ENCODE results near the gene NCKAP5.

The NCKAP5 gene

GRCh38 chr2:133198678-133199077, 369.6 kb downstream of the NCKAP5 start:
- H3K27me3 ChIP-seq, result no peaks in the 10 kb centered on the region
- DNase-seq, result no peak

DNA sequence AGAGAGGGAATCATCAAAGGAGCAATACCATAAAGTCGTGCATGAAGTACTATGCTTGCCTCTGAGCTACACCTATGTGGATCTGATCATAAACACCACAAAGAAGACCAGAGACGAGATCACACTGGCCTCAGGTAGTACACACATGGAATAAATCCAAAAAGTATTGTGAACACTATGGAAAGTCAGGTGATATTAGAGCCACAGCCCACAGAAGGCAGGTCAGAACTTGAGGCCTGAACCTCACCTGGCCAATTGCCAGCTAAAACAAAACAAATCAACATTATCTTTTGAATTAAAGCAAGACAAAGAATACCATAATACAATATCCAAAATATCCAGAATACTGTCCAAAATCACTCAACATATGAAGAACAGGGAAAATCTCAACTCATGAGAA, 371.1 kb downstream of the NCKAP5 start:
- Histone ChIP-seq H3K4me1 (no peaks in the 10 kb centered on the region), H3K9me3 (no peaks in the 10 kb centered on the region), H3K27me3 (no peaks in the 10 kb centered on the region), H3K36me3 (no peaks in the 10 kb centered on the region), H3K4me3 (ENCODE audit: low read depth, low read length) (no peak overlapping the region)
- DNase-seq, result no peak
- no peak for TF ChIP-seq CTCF (IDR thresholded peaks at IDR 0.05; ENCODE audit: low read depth, low read length)

More at GRCh38 chr2:133198678-133199077, 369.6 kb downstream of the NCKAP5 start:
- Histone ChIP-seq H3K36me3 (no peaks in the 10 kb centered on the region), H3K4me1 (no peaks in the 10 kb centered on the region), H3K4me3 (ENCODE audit: low read depth, low read length) (no peak overlapping the region), H3K9me3 (no peaks in the 10 kb centered on the region)
- TF ChIP-seq CTCF (IDR thresholded peaks at IDR 0.05; ENCODE audit: low read depth, low read length), result no peak

- Histone ChIP-seq H3K36me3 (no peaks in the 10 kb centered on the region), H3K4me3 (ENCODE audit: low read depth, low read length) (no peak overlapping the region), H3K27me3 (no peaks in the 10 kb centered on the region), H3K4me1 (no peaks in the 10 kb centered on the region), H3K9me3 (no peaks in the 10 kb centered on the region)
- TF ChIP-seq CTCF (IDR thresholded peaks at IDR 0.05; ENCODE audit: low read depth, low read length), result no peak
- DNase-seq, result no peak
Measured at GRCh38 chr2:133194777-133195335, 373.4 kb downstream of the NCKAP5 start.

- Histone ChIP-seq H3K9me3 (no peaks in the 10 kb centered on the region), H3K36me3 (no peaks in the 10 kb centered on the region), H3K4me3 (ENCODE audit: low read depth, low read length) (no peak overlapping the region), H3K4me1 (no peaks in the 10 kb centered on the region), H3K27me3 (no peaks in the 10 kb centered on the region)
- TF ChIP-seq CTCF (IDR thresholded peaks at IDR 0.05; ENCODE audit: low read depth, low read length), result no peak
- no peak for DNase-seq
Measured at GRCh38 chr2:133194362-133194655, 374.0 kb downstream of the NCKAP5 start.

GRCh38 chr2:133193544-133194361, 374.5 kb downstream of the NCKAP5 start:
- Histone ChIP-seq H3K27me3 (no peaks in the 10 kb centered on the region), H3K9me3 (no peaks in the 10 kb centered on the region), H3K4me3 (ENCODE audit: low read depth, low read length) (no peak overlapping the region)

More at GRCh38 chr2:133193544-133194361, 374.5 kb downstream of the NCKAP5 start:
- TF ChIP-seq CTCF (IDR thresholded peaks at IDR 0.05; ENCODE audit: low read depth, low read length), result no peak
- DNase-seq, result no peak
- Histone ChIP-seq H3K4me1 (no peaks in the 10 kb centered on the region), H3K36me3 (no peaks in the 10 kb centered on the region)

Measured in BE2C (cell line).